GM21515 (cell line): ENCODE data around the gene MAMDC4.
A peak's percentile ranks its signal among the peaks of the same experiment; 100 is the strongest.

ENCODE experiments used
- ATAC-seq: cut with Tn5 transposase; IDR thresholded peaks from one replicate; pipeline ENCODE4 v1.9.1; 2021; ENCODE audit not compliant: unreplicated experiment

Gene MAMDC4

DNA sequence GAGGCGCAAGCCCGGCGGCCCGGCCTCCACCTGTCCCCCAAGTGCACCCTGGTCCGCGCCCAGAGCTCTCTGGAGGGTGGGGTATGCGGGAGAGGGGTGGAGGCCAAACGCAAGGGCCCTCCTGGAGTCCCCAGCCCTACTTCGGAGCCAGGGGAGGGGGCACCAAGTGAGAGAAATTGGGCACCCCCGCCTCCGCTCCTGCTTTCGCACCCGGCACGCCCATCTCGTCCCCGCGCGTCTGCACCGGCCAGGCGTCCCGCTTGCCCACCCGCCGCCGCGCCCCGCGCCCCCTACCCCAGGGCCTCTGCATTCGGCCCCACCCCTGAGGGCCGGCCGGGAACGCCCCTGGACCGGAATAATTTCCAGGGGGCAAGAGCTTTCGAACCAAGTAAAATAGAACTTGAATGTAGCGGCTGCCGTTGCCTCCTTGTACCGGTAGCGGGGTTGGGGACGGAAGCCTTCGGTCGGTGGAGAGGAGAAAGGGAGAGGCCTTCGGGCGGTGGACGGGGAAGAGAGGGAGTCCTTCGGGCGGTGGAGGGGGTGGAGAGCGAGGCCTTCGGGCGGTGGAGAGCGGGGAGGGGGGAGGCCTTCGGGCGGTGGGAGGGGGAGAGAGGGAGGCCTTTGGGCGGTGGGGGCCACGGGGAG, 3.6 kb upstream of the MAMDC4 start:
- ATAC-seq = no peak

DNA sequence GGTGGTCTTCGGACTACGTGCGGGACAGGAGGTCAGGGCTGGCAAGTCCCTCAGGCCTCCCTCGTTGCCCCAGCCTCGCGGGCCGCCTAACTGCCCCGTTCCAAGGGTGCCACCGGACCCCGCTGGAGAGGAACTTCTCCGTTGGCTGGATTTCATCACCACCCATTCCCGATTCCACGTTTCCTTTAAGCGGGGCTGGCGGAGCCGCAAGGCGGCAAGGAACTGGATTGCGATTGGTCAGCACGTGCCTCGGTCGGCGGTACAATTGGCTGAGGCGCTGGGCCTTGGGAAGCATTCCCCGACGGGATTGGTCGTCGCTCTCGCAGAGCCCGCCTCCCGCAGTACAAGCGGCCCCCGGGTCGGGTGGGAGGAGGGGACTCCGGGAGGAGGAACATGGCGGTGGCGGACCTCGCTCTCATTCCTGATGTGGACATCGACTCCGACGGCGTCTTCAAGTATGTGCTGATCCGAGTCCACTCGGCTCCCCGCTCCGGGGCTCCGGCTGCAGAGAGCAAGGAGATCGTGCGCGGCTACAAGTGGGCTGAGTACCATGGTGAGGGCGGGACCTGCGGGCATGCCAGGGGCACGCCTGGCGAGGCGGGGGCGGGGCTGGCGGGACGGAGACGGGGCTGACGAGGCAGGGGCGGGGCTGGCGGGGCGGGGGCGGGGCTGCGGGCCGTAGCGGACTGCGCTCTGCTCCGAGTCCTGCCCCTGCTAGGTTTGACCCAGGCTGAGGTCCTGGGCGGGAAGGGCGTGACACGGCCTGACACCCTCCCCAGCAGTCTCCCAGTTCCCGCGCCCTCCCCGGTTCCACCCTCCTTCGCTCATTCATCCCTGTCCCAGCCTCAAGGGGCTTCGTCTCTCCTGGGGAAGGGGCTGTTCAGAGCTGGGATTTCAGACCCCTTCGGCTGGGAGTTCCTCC, 2.8 kb upstream of the MAMDC4 start, which contains the start of gene PHPT1:
Gene PHPT1, plus strand, starts transcription at position 372 of the 922 bp plus-strand sequence. Its CDS starts 22 bp downstream, at position 394.
- peak; percentile 73 for ATAC-seq

- ATAC-seq = no peak
Measured at GRCh38 chr9:136849960-136850865, 1.9 kb upstream of the MAMDC4 start.

GRCh38 chr9:136850866-136851775, 1.0 kb upstream of the MAMDC4 start:
- no peak for ATAC-seq

DNA sequence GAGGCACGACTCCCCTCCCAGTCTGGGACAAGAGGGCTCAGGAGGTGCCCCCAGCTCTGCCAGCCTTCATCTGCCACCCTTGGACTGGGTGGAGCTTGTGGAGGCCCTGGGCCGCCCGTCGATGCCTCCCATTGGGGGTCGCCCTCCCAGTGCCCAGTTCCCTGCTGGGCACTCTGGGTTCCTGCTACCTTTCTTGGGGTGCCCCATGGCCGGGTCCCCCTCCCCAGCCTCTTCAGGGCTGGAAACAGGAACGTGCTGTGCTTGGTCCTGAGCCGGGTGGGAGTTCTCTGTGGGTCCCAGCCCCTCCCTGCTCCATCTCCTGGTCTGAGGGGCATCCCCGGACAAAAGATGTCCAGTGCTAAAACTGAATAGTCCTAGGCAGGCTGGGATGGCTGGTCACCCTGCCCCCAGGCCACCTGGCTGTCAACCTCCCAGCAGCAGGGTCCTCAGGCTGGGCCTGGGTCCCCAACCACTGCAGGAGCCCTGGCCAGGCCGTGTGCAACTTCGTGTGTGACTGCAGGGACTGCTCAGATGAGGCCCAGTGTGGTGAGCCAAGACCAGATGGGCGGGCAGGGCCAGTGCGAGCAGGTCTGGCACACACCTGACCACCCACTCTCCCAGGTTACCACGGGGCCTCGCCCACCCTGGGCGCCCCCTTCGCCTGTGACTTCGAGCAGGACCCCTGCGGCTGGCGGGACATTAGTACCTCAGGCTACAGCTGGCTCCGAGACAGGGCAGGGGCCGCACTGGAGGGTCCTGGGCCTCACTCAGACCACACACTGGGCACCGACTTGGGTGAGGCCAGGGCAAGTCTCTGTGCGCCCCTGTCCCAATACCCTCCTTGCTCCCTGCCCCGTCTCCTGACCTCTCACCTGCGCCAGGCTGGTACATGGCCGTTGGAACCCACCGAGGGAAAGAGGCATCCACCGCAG, 784 bp downstream of the MAMDC4 start:
- ATAC-seq = no peak

GRCh38 chr9:136853596-136854112, 1.5 kb downstream of the MAMDC4 start:
- ATAC-seq = no peak

- ATAC-seq = no peak
Measured at GRCh38 chr9:136854113-136854841, 2.1 kb downstream of the MAMDC4 start.

DNA sequence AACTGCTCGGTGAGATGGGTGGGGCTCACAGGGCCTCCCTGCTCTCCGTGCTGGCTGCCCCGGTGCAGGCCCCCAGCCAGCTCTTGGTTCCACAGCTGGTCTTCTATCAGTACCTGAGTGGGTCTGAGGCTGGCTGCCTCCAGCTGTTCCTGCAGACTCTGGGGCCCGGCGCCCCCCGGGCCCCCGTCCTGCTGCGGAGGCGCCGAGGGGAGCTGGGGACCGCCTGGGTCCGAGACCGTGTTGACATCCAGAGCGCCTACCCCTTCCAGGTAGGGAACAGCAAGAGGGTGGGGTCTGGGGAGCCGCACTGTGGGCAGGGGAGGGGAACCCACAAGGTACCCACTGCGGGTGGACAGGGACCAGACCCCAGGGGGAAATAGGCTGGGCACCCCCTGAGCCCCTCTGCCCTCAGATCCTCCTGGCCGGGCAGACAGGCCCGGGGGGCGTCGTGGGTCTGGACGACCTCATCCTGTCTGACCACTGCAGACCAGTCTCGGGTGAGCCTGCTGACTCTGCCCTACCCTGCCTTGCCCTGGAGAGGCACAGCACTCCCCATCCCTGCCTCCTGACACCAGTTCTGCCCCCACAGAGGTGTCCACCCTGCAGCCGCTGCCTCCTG, 2.8 kb downstream of the MAMDC4 start:
- ATAC-seq = no peak

DNA sequence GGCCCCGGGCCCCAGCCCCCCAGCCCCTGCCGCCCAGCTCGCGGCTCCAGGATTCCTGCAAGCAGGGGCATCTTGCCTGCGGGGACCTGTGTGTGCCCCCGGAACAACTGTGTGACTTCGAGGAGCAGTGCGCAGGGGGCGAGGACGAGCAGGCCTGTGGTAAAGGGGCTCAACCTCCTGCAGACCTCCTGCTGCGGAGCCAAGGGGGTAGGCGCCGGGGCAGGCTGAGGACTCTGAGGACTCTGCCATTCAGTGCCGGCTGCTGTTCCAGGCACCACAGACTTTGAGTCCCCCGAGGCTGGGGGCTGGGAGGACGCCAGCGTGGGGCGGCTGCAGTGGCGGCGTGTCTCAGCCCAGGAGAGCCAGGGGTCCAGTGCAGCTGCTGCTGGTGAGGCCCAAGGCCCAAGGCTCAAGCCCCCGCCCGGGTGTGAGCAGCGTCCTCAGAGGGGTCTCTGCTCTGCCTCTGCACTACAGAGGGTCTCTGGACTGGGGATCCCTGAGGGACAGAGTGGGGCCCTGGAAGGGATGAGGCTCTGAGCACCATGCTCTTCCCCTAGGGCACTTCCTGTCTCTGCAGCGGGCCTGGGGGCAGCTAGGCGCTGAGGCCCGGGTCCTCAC, 3.4 kb downstream of the MAMDC4 start:
- ATAC-seq = no peak

DNA sequence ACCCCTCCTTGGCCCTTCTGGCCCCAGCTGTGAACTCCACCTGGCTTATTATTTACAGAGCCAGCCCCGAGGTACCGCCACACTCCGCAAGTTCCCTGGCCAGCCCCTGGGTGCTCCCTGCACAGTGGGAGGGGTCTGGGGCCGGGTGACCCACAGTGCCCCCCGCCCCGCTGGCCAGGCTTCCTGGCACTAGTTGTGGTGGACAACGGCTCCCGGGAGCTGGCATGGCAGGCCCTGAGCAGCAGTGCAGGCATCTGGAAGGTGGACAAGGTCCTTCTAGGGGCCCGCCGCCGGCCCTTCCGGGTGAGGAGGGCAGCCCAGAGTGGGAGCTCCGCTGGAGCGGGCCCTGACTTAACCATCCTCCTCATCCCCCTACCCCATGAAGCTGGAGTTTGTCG, 3.9 kb downstream of the MAMDC4 start:
- ATAC-seq = no peak

DNA sequence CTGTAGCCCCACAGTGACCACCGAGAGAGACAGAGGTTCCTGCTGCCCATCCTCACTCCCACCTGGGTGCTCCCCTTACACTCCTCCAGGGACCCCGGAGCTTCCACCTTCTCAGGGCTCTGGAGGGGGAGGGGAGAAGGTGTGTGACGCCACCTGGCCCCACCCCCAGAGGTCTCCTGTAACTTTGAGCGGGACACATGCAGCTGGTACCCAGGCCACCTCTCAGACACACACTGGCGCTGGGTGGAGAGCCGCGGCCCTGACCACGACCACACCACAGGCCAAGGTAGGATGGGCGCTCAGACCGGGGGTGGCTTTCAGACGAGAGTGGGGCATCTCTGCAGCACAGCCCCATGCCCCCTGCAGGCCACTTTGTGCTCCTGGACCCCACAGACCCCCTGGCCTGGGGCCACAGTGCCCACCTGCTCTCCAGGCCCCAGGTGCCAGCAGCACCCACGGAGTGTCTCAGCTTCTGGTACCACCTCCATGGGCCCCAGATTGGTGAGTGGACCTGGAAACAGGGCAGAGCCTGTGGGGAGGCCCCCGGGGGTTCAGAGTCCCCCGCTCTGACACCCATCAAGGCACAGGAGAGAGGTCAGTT, 4.5 kb downstream of the MAMDC4 start:
- ATAC-seq = no peak

- ATAC-seq = no peak
Measured at GRCh38 chr9:136857166-136857565, 5.0 kb downstream of the MAMDC4 start.

- ATAC-seq = no peak
Measured at GRCh38 chr9:136857581-136858412, 5.7 kb downstream of the MAMDC4 start.

DNA sequence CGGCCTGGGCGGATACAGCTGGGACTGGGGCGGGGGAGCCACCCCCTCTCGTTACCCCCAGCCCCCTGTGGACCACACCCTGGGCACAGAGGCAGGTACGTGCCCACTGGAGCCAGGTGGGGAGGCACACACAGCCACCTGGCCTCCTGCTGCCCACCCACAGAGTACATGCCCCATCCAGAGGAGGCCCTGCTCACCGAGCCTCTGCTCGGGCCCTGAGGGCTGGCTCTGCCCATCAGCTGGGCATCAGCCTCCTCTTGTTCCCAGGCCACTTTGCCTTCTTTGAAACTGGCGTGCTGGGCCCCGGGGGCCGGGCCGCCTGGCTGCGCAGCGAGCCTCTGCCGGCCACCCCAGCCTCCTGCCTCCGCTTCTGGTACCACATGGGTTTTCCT, 6.3 kb downstream of the MAMDC4 start:
- no peak for ATAC-seq

- no peak for ATAC-seq
Measured at GRCh38 chr9:136858844-136859757, 7.0 kb downstream of the MAMDC4 start.
